Peyer's patch (tissue), 4 donors: ENCODE data around the gene MMP28.

Experiments
- POLR2A ChIP-seq, 2 donors: fragments of 450-650 bp; IDR thresholded peaks; one replicate each; pipeline ENCODE4 v1.5.1; 2017; ENCODE audit warnings: antibody characterized with exemption in 2 of 2, mild to moderate bottlenecking in 2 of 2, moderate library complexity in 2 of 2
- TF ChIP-seq, protein P1 (sequence below), 6 experiments: fragments of 450-650 bp in 4 of 6; fragments of 200-600 bp in 2 of 6; sonication (generic) in 1 of 6; IDR thresholded peaks; one replicate each; pipeline ENCODE4 v1.5.1; 2017 to 2019; ENCODE audit warnings: antibody characterized with exemption in 6 of 6, mild to moderate bottlenecking in 3 of 6, moderate library complexity in 1 of 6

- no peak for TF ChIP-seq POLR2A (IDR thresholded peaks at IDR 0.05)
- TF ChIP-seq, protein P1, sequence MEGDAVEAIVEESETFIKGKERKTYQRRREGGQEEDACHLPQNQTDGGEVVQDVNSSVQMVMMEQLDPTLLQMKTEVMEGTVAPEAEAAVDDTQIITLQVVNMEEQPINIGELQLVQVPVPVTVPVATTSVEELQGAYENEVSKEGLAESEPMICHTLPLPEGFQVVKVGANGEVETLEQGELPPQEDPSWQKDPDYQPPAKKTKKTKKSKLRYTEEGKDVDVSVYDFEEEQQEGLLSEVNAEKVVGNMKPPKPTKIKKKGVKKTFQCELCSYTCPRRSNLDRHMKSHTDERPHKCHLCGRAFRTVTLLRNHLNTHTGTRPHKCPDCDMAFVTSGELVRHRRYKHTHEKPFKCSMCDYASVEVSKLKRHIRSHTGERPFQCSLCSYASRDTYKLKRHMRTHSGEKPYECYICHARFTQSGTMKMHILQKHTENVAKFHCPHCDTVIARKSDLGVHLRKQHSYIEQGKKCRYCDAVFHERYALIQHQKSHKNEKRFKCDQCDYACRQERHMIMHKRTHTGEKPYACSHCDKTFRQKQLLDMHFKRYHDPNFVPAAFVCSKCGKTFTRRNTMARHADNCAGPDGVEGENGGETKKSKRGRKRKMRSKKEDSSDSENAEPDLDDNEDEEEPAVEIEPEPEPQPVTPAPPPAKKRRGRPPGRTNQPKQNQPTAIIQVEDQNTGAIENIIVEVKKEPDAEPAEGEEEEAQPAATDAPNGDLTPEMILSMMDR (IDR thresholded peaks at IDR 0.05): no peak
These were observed 6.7 kb downstream of the MMP28 start for GRCh38 chr17:35788477-35789368.
